GM21367 (cell line): Measurements from ENCODE around the gene TTC28.
"Not testable (repeated sequence)": the region's sequence is repeated elsewhere in the genome, so short reads cannot be mapped to it uniquely, and the experiment has no call there.

Experiments used
- ATAC-seq: cut with Tn5 transposase; IDR thresholded peaks from one replicate; pipeline ENCODE4 v1.9.1; 2021; ENCODE audit not compliant: unreplicated experiment

The TTC28 gene

GRCh38 chr22:28366856-28367255 is 312.8 kb downstream of the TTC28 start:
- no peak for ATAC-seq

GRCh38 chr22:28365371-28365770 is 314.3 kb downstream of the TTC28 start:
- no peak for ATAC-seq

GRCh38 chr22:28364105-28364504 is 315.5 kb downstream of the TTC28 start:
- not testable (repeated sequence) for ATAC-seq

GRCh38 chr22:28360939-28361338 is 318.7 kb downstream of the TTC28 start:
- ATAC-seq: no peak

- ATAC-seq: no peak
Observed at GRCh38 chr22:28358312-28358711, 321.3 kb downstream of the TTC28 start.

GRCh38 chr22:28357193-28357592 is 322.4 kb downstream of the TTC28 start:
- ATAC-seq: no peak

GRCh38 chr22:28351476-28351875 is 328.2 kb downstream of the TTC28 start:
- no peak for ATAC-seq

- no peak for ATAC-seq
Observed at GRCh38 chr22:28348613-28349609, 330.7 kb downstream of the TTC28 start.

GRCh38 chr22:28346308-28346707 is 333.3 kb downstream of the TTC28 start:
- ATAC-seq: no peak

GRCh38 chr22:28344918-28345703 is 334.5 kb downstream of the TTC28 start:
- no peak for ATAC-seq

- ATAC-seq: no peak
Observed at GRCh38 chr22:28341001-28341400, 338.6 kb downstream of the TTC28 start.

GRCh38 chr22:28333088-28333487 is 346.6 kb downstream of the TTC28 start:
- no peak for ATAC-seq

- no peak for ATAC-seq
Observed at GRCh38 chr22:28332410-28332809, 347.2 kb downstream of the TTC28 start.

GRCh38 chr22:28331695-28332094 is 347.9 kb downstream of the TTC28 start:
- ATAC-seq: no peak

GRCh38 chr22:28329186-28330073 is 350.2 kb downstream of the TTC28 start:
- no peak for ATAC-seq

- no peak for ATAC-seq
Observed at GRCh38 chr22:28328756-28329155, 350.9 kb downstream of the TTC28 start.

GRCh38 chr22:28316014-28316413 is 363.6 kb downstream of the TTC28 start:
- no peak for ATAC-seq

GRCh38 chr22:28314959-28315358 is 364.7 kb downstream of the TTC28 start:
- no peak for ATAC-seq

GRCh38 chr22:28310299-28310698 is 369.3 kb downstream of the TTC28 start:
- ATAC-seq: no peak

- ATAC-seq: no peak
Observed at GRCh38 chr22:28299753-28300152, 379.9 kb downstream of the TTC28 start.

- no peak for ATAC-seq
Observed at GRCh38 chr22:28299309-28299708, 380.3 kb downstream of the TTC28 start.
